ENCODE results near the gene MAML2.

The MAML2 gene

DNA sequence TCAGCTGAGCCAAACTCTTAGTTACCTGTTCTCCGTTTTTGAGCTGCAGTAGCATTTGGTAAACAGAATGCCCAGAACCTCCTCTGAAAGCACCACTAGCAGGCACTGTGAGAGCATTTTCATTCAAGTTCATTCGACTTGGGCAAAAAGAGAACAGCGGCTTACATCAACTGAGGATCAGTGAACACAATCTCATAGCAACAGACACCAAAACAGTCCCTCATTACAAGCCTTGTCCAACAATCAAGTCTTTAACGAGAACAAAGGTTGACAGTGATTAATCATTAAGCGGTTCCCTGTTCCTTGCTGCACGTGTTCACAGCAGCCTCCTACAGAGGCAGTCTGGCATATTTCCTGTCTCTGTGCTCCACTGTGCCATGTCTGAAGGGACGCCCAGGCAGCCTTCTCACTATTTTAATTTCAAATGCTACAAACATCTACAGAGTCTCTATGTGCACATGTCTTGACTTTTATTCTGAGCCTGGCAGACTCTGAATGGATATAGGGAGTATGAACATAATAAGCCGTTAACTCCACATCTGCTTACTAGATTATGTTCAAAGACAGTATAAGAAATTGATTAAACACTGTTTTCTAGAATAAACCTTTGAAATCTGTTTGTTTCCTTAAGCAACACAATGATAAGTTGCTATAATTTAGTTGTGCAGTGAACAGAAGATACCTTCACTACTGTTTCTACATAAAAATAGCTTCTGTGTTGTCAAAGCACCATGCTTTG is 330.7 kb downstream of the MAML2 start:
- DNase-seq (ENCODE audit: low read depth): peak; percentile 63

DNA sequence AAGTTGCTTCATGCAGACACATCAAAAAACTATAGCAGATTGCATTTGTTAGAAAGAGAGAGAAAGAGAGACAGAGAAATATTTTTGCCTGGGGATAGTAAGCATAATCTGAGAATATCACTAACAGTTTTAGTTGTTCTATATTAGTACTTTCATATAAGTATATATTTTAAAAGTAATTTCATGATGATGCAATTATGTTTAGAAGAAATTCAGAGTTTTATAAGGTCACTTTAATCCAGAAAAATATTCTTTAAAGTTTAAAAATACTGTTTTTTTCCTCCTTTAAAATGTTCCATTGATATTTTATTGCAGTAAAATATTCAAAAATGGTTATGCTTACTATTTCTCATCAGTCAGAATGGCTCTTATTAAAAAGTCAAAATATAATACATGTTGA is 332.3 kb downstream of the MAML2 start:
- DNase-seq (ENCODE audit: low read depth): no peak

- peak; percentile 21 for DNase-seq (ENCODE audit: low read depth)
Observed at GRCh38 chr11:96008161-96008720, 334.8 kb downstream of the MAML2 start.

DNA sequence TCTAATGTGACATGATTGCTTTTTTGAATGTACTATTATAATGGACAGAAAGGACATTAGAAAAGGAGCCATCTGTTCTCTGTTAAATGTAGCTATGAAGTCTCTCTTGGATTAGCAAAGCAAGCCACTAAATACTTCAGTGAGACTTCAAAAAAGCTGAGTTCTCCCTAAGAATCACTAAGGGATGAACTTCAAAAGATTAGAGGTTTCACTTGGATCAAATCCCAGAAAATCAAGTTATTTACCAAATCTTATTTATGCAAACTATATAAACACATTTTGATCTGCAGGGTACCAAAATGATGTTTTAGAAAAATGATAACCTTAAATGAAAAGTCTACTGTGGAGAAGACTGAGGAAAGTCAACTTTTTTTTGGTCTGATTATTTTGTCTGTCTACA is 337.0 kb downstream of the MAML2 start:
- DNase-seq (ENCODE audit: low read depth): no peak

- no peak for DNase-seq (ENCODE audit: low read depth)
Observed at GRCh38 chr11:96004862-96005261, 338.1 kb downstream of the MAML2 start.

GRCh38 chr11:96002754-96003290 is 340.2 kb downstream of the MAML2 start:
- no peak for DNase-seq (ENCODE audit: low read depth)

DNA sequence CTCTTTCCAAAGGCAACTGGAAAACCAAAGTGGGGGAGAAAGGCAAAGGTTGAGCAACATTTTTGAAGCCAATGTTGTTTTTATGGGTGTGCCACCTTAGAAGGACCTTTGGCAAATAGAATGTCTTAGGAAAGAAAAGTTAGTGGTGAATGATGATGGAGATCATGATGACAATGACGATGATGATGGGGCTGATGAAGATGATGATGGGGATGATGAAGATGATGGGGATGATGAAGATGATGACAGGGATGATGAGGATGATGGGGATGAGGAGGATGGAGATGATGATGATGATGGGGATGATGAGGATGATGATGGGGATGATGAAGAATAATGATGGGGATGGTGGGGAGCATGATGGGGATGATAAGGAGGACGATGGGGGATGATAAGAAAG is 340.7 kb downstream of the MAML2 start:
- DNase-seq (ENCODE audit: low read depth): no peak

DNA sequence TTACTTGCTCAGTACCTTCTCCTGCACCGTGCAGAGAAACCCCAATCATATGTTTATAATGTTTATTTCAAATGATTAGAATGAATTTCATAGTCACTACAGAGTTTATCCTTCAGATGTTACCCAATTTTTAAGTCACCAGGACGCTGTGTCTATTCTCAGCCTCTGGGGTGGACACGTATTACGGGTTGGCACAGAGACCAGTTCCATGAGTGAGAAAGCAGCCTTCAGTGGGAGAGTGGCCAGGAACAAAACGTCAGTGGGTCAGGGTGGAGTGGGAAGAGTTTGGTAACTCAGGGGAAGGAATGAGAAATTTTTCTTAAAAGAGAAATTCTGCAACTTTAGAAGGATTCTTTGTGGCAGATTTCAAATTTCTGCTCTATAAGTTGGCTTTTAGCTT is 342.0 kb downstream of the MAML2 start:
- peak; percentile 58 for DNase-seq (ENCODE audit: low read depth)

- DNase-seq (ENCODE audit: low read depth): no peak
Observed at GRCh38 chr11:95999711-96000406, 343.1 kb downstream of the MAML2 start.

DNA sequence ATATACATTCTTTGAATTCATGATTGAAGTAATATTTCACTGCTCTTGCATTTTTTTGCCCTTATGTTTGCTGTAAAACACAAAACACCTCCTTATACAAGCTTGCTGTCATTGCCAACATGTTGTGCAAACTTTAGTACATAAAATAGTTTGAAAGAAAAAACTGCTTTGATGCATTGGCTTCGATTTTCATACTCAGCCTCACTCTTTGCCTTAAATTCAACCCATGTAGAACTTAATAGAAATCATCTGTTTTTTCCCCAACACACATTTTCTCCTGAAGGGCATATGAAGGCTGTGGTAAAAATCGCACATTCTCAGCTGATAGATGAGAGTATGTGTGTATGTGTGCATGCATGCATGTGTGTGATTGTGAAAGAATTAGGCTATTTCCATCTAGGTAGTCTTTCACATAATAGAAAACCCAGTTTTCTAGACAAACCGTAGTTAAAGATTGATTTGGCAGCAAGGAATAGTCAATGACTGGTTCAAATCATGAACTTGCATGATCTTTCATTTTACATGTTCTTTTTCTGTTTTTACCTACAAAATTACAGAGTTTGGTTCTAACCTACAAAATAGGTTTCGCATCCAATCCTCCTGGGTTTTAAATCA is 346.3 kb downstream of the MAML2 start:
- peak; percentile 22 for DNase-seq (ENCODE audit: low read depth)

GRCh38 chr11:95994329-95994728 is 348.7 kb downstream of the MAML2 start:
- no peak for DNase-seq (ENCODE audit: low read depth)

DNA sequence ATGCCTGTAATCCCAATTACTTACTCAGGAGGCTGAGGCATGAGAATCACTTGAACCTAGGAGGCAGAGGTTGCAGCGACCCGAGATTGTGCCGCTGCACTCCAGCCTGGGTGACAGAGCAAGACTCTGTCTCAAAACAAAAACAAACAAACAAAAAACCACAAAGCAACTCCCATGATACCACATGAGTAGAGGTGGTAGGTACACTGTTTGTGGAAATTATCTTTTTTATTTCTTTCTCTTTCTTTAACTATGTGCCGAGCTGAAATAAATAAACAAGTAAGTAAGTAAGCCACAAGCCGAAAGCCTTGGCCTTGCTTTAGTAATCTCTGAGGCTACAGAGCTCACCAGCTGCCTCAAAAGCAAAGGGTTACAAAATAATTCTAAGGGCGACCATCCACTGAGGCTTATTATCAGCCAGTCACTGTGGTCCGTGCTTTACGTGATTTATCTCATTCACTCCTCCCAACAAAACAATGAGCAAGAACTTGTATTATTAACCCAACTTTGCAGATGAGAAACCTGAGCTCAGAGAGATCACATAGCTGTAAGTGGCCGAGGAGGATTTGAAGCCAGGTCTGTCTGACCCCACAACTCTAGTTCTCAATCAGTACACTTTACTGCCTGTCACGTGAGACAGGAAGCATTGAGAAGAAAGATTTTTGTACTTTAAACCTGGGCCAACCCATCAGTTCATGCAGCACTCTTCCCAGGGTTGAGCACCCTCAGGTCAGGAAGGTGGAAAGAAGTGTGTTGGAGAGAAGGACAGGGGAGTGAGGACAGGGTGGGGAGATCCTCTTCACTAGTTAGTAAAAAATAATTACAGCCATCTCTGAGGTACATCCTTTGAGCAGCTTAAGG is 349.3 kb downstream of the MAML2 start:
- no peak for DNase-seq (ENCODE audit: low read depth)

GRCh38 chr11:95991545-95991944 is 351.4 kb downstream of the MAML2 start:
- DNase-seq (ENCODE audit: low read depth): no peak

DNA sequence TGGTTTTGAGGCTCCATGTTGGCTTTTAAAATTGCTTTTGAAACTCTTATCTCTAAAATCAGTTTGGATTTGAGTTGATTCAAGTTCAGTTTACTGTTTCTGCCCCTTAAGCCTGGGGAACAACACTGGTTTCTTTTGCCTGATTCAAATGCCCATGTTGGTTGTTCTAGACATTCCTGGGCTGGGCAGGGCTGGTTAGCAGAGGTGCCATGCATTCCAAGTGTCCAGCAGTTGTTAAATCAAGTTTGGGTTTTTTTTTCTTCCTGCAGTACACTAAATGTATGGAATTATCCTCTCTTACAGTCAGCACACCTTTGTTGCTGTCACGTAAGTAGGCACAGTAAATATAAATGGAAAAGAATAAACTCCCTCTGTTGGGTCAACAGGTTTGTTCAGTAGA is 351.9 kb downstream of the MAML2 start:
- no peak for DNase-seq (ENCODE audit: low read depth)

- DNase-seq (ENCODE audit: low read depth): no peak
Observed at GRCh38 chr11:95989780-95990179, 353.2 kb downstream of the MAML2 start.

GRCh38 chr11:95989076-95989605 is 353.9 kb downstream of the MAML2 start:
- DNase-seq (ENCODE audit: low read depth): no peak

DNA sequence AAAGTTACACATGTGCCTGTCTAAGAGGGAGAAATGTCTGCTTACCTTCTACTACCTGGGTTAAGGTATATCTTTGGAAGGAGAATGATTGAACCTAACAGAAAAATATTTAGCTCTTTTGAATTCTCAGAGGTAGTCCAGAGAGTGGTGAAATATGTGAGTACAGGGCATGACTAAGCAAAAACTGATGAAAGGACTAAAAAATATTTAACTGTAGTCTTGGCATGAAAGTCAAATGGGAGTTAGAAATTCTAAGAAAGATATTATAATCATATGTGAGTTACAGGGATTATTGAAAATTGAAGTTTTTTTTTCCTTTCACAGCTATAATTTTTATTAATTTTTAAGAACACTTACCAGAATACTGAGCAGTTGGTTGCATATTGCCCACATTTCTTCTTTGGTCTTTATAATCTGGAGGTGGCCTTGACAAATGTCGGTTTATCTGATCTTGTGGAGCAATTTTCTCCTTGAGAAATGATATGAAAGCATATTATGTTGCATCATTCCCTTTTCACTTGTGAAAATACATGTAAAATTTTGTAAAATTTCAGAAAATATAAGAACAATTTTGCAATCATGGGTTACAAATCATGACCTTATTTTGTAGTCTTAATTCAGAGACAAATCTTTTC is 357.7 kb downstream of the MAML2 start:
- no peak for DNase-seq (ENCODE audit: low read depth)

GRCh38 chr11:95984072-95984471 is 358.9 kb downstream of the MAML2 start:
- no peak for DNase-seq (ENCODE audit: low read depth)

GRCh38 chr11:95977534-95978174 is 365.3 kb downstream of the MAML2 start:
- no peak for DNase-seq (ENCODE audit: low read depth)

- DNase-seq (ENCODE audit: low read depth): no peak
Observed at GRCh38 chr11:95976550-95976949, 366.4 kb downstream of the MAML2 start.
